Measurements from ENCODE around the gene IRX4. TPM values are rescaled to one million over a fixed set of nuclear protein-coding genes. Genes with fewer than 3 reads are reported as not detected.

The IRX4 gene
- total RNA-seq, 1 donor from 2014 or later, result 0.72 TPM

DNA sequence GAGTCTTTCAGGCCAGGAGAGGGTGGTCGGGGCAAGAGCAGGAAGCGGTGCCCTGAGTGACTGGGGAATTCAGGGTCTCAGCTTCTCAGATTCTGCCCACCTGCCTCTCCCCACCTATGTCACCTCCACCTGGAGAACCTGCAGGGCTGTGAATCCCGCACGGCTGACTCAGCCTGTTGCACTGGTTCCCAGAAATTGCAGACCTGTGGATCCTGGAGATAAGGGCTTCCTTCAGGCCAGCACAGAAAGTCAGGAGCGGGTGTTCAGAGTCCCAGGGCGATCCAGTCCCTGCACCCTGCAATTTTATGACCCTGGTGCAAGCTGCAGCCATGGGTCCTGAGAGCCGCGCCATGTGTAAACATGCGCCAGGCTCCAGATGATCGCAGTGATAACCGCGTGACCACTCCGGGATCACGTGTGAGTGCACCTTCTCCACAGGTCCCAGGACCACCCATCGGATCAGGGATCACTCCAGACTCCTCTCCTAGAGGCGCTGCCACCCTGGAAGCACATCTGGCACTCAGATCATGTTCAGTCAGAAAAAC, 17.8 kb downstream of the IRX4 start:
- H3K9me3 Mint-ChIP-seq (ENCODE audit: unreplicated experiment), result no peaks in the 10 kb centered on the region
- peaks cover 18% of the 10 kb centered on the region for H3K27me3 Mint-ChIP-seq (ENCODE audit: unreplicated experiment)
- DNase-seq (ENCODE audit: low spot score), result no peak
- H3K4me3 Mint-ChIP-seq (ENCODE audit: unreplicated experiment), result no peak overlapping the region
- H3K36me3 Mint-ChIP-seq (ENCODE audit: low read depth, unreplicated experiment), result no peaks in the 10 kb centered on the region
- H3K4me1 Mint-ChIP-seq (ENCODE audit: unreplicated experiment), result no peaks in the 10 kb centered on the region
- H3K27ac Mint-ChIP-seq (ENCODE audit: unreplicated experiment), result no peak overlapping the region
- TF ChIP-seq, protein P1, sequence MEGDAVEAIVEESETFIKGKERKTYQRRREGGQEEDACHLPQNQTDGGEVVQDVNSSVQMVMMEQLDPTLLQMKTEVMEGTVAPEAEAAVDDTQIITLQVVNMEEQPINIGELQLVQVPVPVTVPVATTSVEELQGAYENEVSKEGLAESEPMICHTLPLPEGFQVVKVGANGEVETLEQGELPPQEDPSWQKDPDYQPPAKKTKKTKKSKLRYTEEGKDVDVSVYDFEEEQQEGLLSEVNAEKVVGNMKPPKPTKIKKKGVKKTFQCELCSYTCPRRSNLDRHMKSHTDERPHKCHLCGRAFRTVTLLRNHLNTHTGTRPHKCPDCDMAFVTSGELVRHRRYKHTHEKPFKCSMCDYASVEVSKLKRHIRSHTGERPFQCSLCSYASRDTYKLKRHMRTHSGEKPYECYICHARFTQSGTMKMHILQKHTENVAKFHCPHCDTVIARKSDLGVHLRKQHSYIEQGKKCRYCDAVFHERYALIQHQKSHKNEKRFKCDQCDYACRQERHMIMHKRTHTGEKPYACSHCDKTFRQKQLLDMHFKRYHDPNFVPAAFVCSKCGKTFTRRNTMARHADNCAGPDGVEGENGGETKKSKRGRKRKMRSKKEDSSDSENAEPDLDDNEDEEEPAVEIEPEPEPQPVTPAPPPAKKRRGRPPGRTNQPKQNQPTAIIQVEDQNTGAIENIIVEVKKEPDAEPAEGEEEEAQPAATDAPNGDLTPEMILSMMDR (IDR thresholded peaks at IDR 0.05; ENCODE audit: unreplicated experiment), result no peak

DNA sequence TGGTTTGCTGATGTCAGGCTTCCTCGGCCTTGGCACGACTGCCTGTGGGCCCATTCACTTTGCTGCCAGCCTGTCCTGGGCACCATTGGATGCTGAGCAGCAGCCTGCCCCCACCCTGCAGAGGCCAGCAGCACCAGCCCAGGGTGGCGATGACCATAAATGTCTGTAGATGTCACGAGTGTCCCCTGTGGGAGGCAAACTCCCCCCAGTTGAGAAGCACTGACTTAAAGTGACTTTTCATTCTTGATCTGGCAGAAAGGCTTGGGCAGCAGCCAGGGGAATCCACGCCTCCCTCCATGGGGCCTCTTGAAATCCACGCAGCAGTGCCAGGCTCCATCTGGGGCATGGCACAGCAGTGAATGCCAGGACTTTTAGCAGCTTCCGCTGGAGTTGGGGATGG, 21.8 kb downstream of the IRX4 start:
- H3K27me3 Mint-ChIP-seq (ENCODE audit: unreplicated experiment), result peaks cover 5% of the 10 kb centered on the region
- H3K4me3 Mint-ChIP-seq (ENCODE audit: unreplicated experiment), result no peak overlapping the region
- no peak overlapping the region for H3K27ac Mint-ChIP-seq (ENCODE audit: unreplicated experiment)
- no peaks in the 10 kb centered on the region for H3K36me3 Mint-ChIP-seq (ENCODE audit: low read depth, unreplicated experiment)
- H3K4me1 Mint-ChIP-seq (ENCODE audit: unreplicated experiment), result no peaks in the 10 kb centered on the region
- H3K9me3 Mint-ChIP-seq (ENCODE audit: unreplicated experiment), result no peaks in the 10 kb centered on the region
- TF ChIP-seq, protein P1 (IDR thresholded peaks at IDR 0.05; ENCODE audit: unreplicated experiment), result no peak
- DNase-seq (ENCODE audit: low spot score), result no peak

DNA sequence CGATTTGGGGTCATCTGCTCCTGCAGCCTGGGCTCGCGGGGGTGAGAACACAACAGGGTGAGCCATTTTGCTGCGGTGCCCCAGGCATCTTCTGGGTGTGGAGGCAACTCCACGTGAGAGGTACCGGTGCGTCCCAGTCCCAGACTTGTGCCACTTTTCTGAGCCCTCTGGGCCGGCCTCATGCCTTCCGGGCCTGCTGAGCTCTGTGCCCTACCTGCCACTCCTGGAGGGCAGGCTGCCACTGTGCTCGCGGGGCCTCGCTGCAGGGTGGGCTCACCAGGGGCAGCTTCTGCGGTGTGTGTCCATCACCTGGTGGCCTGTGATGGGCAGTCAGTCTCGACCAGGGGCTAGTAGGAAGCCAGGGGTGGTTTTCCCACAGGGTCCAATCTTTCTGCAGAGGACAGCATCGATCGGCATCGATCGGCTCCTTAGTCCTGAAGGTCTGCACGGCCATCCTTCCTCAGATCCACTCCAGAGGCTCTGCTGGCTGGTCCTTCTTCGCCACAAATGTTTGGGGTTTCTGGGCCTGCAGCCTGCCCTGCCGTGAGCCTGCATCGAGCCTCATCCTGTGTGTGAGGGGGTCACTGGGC, 22.6 kb downstream of the IRX4 start:
- H3K9me3 Mint-ChIP-seq (ENCODE audit: unreplicated experiment), result no peaks in the 10 kb centered on the region
- no peak for DNase-seq (ENCODE audit: low spot score)

GRCh38 chr5:1859099-1859498, 23.6 kb downstream of the IRX4 start:
- peaks cover 12% of the 10 kb centered on the region for H3K27me3 Mint-ChIP-seq (ENCODE audit: unreplicated experiment)
- no peak for DNase-seq (ENCODE audit: low spot score)
- no peak overlapping the region for H3K27ac Mint-ChIP-seq (ENCODE audit: unreplicated experiment)
- H3K36me3 Mint-ChIP-seq (ENCODE audit: low read depth, unreplicated experiment), result no peaks in the 10 kb centered on the region
- TF ChIP-seq, protein P1 (IDR thresholded peaks at IDR 0.05; ENCODE audit: unreplicated experiment), result no peak
- H3K4me1 Mint-ChIP-seq (ENCODE audit: unreplicated experiment), result no peaks in the 10 kb centered on the region
- H3K4me3 Mint-ChIP-seq (ENCODE audit: unreplicated experiment), result no peak overlapping the region
- H3K9me3 Mint-ChIP-seq (ENCODE audit: unreplicated experiment), result no peaks in the 10 kb centered on the region

More for the DNA sequence above, 22.6 kb downstream of the IRX4 start:
- no peaks in the 10 kb centered on the region for H3K4me1 Mint-ChIP-seq (ENCODE audit: unreplicated experiment)
- no peaks in the 10 kb centered on the region for H3K36me3 Mint-ChIP-seq (ENCODE audit: low read depth, unreplicated experiment)
- TF ChIP-seq, protein P1 (IDR thresholded peaks at IDR 0.05; ENCODE audit: unreplicated experiment), result no peak
- H3K27ac Mint-ChIP-seq (ENCODE audit: unreplicated experiment), result no peak overlapping the region
- peaks cover 8% of the 10 kb centered on the region for H3K27me3 Mint-ChIP-seq (ENCODE audit: unreplicated experiment)
- H3K4me3 Mint-ChIP-seq (ENCODE audit: unreplicated experiment), result no peak overlapping the region

DNA sequence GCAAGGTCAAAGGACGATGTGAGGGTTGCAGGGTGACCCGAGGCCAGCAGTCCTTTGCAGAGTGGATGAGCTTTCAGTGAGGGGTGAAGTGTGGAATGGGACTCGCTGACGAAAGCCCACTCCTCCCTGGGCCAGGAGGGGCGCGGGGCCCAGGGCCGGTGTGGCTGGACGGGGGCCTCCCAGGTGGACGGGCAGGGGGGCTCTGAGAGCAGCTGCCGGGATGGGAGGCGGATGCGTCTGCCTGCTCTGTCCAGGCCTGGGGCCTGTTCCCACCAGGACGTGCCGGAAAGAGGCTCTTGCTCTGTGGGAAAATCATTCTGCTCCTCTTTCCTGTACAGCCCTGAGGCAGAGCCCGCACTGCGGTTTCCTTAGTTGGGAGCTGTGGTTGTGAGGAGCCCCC, 24.3 kb downstream of the IRX4 start:
- TF ChIP-seq, protein P1 (IDR thresholded peaks at IDR 0.05; ENCODE audit: unreplicated experiment), result no peak
- Mint-ChIP-seq H3K27ac (ENCODE audit: unreplicated experiment) (no peak overlapping the region), H3K27me3 (ENCODE audit: unreplicated experiment) (peaks cover 19% of the 10 kb centered on the region), H3K36me3 (ENCODE audit: low read depth, unreplicated experiment) (no peaks in the 10 kb centered on the region), H3K9me3 (ENCODE audit: unreplicated experiment) (no peaks in the 10 kb centered on the region), H3K4me1 (ENCODE audit: unreplicated experiment) (no peaks in the 10 kb centered on the region), H3K4me3 (ENCODE audit: unreplicated experiment) (no peak overlapping the region)
- no peak for DNase-seq (ENCODE audit: low spot score)

Measured in endothelial cell (in vitro differentiated cells).